ENCODE results near the gene FILIP1L. TPM values are rescaled to one million over a fixed set of nuclear protein-coding genes. Genes with fewer than 3 reads are reported as not detected.

The FILIP1L gene
- total RNA-seq, 1 experiment from 2014 or later: 0.07 TPM

DNA sequence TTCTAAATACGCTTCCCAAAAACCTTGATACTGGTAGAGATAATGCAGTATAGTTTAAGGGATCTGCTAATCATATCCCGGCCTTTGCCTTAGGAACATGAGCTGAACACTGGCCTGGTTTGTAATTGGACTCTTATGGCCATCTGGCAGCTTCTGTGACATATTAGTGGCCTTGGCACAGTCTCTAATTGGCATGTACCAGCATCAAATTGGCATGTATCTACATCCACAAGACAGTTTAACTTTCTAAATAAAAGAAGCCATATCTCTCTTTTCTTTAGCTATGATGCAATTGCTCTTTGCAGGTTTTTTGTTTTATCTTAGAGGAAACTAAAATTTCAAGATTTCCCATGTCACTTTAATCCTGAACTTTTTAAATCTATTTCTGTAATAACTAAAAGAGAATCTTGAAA, 44.6 kb upstream of the FILIP1L start:
- Histone ChIP-seq H3K23me2 (ENCODE audit: insufficient read length, low read depth, low read length, poor library complexity, severe bottlenecking) (no peaks in the 10 kb centered on the region), H2BK5ac (ENCODE audit: insufficient read length, low read length) (no peak overlapping the region), H3T11ph (ENCODE audit: low read length) (no peak overlapping the region), H3K18ac (ENCODE audit: insufficient read length, low read depth, low read length) (no peak overlapping the region), H3K4ac (ENCODE audit: low read depth, low read length) (no peak overlapping the region), H2BK120ac (ENCODE audit: low read depth, low read length, poor library complexity, severe bottlenecking) (no peak overlapping the region), H3K9me3 (ENCODE audit: control insufficient read depth, low read depth, low read length) (no peaks in the 10 kb centered on the region), H4K20me1 (ENCODE audit: control insufficient read depth, insufficient read depth, insufficient read length) (no peaks in the 10 kb centered on the region), H4K8ac (replicated peaks; ENCODE audit: insufficient read length, low read depth, low read length) (no peak overlapping the region), H2AFZ (ENCODE audit: low read length) (no peak overlapping the region), H3K27me3 (ENCODE audit: insufficient read depth, low read length) (no peaks in the 10 kb centered on the region), H3K56ac (ENCODE audit: insufficient read length, low read depth, low read length) (no peak overlapping the region), H2BK15ac (ENCODE audit: low read depth, low read length) (no peak overlapping the region), H3K27ac (ENCODE audit: insufficient read length, low read depth, low read length) (no peak overlapping the region), H2BK12ac (ENCODE audit: insufficient read length, low read depth, low read length) (no peak overlapping the region), H3K9ac (ENCODE audit: extremely low read depth, insufficient read length, low read length) (no peak overlapping the region), H3K79me2 (ENCODE audit: insufficient read depth, low read length) (no peaks in the 10 kb centered on the region), H2AK5ac (ENCODE audit: insufficient read length, low read length) (no peak overlapping the region), H4K5ac (ENCODE audit: insufficient read length, low read depth, low read length) (no peak overlapping the region), H3K14ac (ENCODE audit: insufficient read depth, low read length) (no peak overlapping the region), H3K4me2 (ENCODE audit: insufficient read depth, insufficient read length, low read length) (no peak overlapping the region), H4K91ac (ENCODE audit: insufficient read length, low read depth, low read length) (no peak overlapping the region), H2BK20ac (ENCODE audit: low read depth, low read length, poor library complexity, severe bottlenecking) (no peak overlapping the region), H3K4me1 (ENCODE audit: insufficient read depth, low read length) (no peaks in the 10 kb centered on the region), H3K79me1 (ENCODE audit: insufficient read depth, low read depth, low read length, poor library complexity, severe bottlenecking) (no peaks in the 10 kb centered on the region), H3K23ac (ENCODE audit: insufficient read length, low read depth, low read length) (no peak overlapping the region)
- Mint-ChIP-seq H3K36me3 (ENCODE audit: insufficient read depth in 1 of 3, low read depth in 3 of 3) (peaks cover 16 to 19% (median 19%) of the 10 kb centered on the region in 3 experiments), H3K27ac (peak overlapping the region in 1 of 3 experiments; percentile 69; a peak in 1 of 7 replicates), H3K9me3 (peaks cover 16% of the 10 kb centered on the region in 2 experiments), H3K4me3 (no peak overlapping the region), H3K4me1 (no peaks in the 10 kb centered on the region), H3K27me3 (ENCODE audit: low read depth) (no peaks in the 10 kb centered on the region)
- TF ChIP-seq, protein P1, sequence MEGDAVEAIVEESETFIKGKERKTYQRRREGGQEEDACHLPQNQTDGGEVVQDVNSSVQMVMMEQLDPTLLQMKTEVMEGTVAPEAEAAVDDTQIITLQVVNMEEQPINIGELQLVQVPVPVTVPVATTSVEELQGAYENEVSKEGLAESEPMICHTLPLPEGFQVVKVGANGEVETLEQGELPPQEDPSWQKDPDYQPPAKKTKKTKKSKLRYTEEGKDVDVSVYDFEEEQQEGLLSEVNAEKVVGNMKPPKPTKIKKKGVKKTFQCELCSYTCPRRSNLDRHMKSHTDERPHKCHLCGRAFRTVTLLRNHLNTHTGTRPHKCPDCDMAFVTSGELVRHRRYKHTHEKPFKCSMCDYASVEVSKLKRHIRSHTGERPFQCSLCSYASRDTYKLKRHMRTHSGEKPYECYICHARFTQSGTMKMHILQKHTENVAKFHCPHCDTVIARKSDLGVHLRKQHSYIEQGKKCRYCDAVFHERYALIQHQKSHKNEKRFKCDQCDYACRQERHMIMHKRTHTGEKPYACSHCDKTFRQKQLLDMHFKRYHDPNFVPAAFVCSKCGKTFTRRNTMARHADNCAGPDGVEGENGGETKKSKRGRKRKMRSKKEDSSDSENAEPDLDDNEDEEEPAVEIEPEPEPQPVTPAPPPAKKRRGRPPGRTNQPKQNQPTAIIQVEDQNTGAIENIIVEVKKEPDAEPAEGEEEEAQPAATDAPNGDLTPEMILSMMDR (conservative IDR thresholded peaks at IDR 0.05): no peak
- WGBS (ENCODE audit: extremely low coverage, insufficient read length, low lambda C conversion rate): no CpG with 5 or more reads among the region's 2 CpGs
- no peak for DNase-seq
